RWPE2 (cell line): Measurements from ENCODE around the gene ADCY2.

ENCODE experiments used
- ATAC-seq: fragments of 200-7000 bp; cut with Tn5 transposase; 3 replicates; pipeline ENCODE4 v1.9.1; 2021; ENCODE audit warnings: low read depth
- DNase-seq: peaks from one replicate; pipeline ENCODE4 v3.0.0-alpha.2; 2020; ENCODE audit warnings: low spot score
- H3K27ac ChIP-seq: fragments of 450-650 bp; 2 replicates; pipeline ENCODE4 v1.5.1; 2017; ENCODE audit warnings: mild to moderate bottlenecking; ENCODE audit not compliant: poor library complexity, severe bottlenecking
- H3K27me3 ChIP-seq: fragments of 250-450 bp; sonication (Bioruptor Pico); 2 replicates; pipeline ENCODE4 v1.5.1; 2021; ENCODE audit warnings: mild to moderate bottlenecking, moderate library complexity; ENCODE audit not compliant: insufficient read depth, poor library complexity, severe bottlenecking
- H3K36me3 ChIP-seq: fragments of 250-450 bp; sonication (Bioruptor Pico); 2 replicates; pipeline ENCODE4 v1.5.1; 2020; ENCODE audit warnings: low read depth, mild to moderate bottlenecking, moderate library complexity
- H3K4me1 ChIP-seq: fragments of 250-450 bp; sonication (Bioruptor Pico); 2 replicates; pipeline ENCODE4 v1.5.1; 2021; ENCODE audit warnings: mild to moderate bottlenecking, moderate library complexity; ENCODE audit not compliant: insufficient read depth, poor library complexity, severe bottlenecking
- H3K4me3 ChIP-seq: fragments of 250-450 bp; sonication (Bioruptor Pico); 2 replicates; pipeline ENCODE4 v1.5.1; 2021; ENCODE audit warnings: mild to moderate bottlenecking, moderate library complexity; ENCODE audit not compliant: severe bottlenecking
- H3K9me3 ChIP-seq: fragments of 250-450 bp; sonication (Bioruptor Pico); 2 replicates; pipeline ENCODE4 v1.5.1; 2021; ENCODE audit warnings: mild to moderate bottlenecking, moderate library complexity; ENCODE audit not compliant: severe bottlenecking
- TF ChIP-seq, protein P1 (sequence below): fragments of 450-650 bp; IDR thresholded peaks from one replicate; pipeline ENCODE4 v1.5.1; 2017; ENCODE audit warnings: mild to moderate bottlenecking, moderate library complexity; ENCODE audit not compliant: poor library complexity, severe bottlenecking

ADCY2 gene

DNA sequence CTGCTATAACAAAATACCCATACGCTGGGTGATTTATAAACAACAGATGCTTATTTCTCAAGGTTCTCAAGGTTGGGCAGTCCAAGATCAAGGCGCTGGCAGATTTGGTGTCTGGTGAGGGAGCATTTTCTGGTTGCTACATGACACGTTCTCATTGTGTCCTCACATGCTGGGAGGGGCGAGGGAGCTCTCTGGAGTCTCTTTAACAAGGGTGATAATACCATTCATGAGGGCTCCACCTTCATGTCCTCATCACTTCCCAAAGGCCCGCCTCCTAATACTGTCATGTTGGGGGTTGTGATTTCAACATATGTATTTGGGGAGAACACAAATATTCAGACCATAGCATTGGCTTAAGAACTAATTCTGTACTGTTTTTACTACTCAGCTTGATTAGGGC is 450.4 kb downstream of the ADCY2 start:
- Histone ChIP-seq H3K4me1 (no peaks in the 10 kb centered on the region), H3K27me3 (peaks cover 20% of the 10 kb centered on the region), H3K27ac (no peak overlapping the region), H3K4me3 (no peak overlapping the region), H3K9me3 (no peaks in the 10 kb centered on the region), H3K36me3 (no peaks in the 10 kb centered on the region)
- DNase-seq (no peak), ATAC-seq (no peak)
- TF ChIP-seq, protein P1, sequence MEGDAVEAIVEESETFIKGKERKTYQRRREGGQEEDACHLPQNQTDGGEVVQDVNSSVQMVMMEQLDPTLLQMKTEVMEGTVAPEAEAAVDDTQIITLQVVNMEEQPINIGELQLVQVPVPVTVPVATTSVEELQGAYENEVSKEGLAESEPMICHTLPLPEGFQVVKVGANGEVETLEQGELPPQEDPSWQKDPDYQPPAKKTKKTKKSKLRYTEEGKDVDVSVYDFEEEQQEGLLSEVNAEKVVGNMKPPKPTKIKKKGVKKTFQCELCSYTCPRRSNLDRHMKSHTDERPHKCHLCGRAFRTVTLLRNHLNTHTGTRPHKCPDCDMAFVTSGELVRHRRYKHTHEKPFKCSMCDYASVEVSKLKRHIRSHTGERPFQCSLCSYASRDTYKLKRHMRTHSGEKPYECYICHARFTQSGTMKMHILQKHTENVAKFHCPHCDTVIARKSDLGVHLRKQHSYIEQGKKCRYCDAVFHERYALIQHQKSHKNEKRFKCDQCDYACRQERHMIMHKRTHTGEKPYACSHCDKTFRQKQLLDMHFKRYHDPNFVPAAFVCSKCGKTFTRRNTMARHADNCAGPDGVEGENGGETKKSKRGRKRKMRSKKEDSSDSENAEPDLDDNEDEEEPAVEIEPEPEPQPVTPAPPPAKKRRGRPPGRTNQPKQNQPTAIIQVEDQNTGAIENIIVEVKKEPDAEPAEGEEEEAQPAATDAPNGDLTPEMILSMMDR, result no peak

DNA sequence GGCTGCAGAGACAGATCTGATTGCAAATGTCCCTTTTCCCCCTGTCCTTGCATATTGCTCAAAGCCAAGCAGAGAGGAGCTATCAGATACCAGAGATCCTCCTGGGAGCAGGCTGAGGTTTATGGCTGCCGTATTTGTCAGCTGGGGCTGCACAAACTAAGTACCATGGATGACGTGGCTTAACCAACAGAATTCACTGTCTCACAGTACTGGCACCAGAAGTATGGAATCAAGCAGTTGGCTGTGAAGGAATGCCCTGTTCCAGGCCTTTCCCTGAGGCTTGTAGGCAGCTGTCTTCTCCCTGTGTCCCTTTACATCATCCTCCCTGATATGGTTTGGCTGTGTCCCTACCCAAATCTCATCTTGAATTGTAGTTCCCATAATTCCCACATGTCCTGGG is 452.4 kb downstream of the ADCY2 start:
- Histone ChIP-seq H3K4me1 (no peaks in the 10 kb centered on the region), H3K4me3 (no peak overlapping the region), H3K27ac (no peak overlapping the region), H3K27me3 (peaks cover 20% of the 10 kb centered on the region), H3K36me3 (no peaks in the 10 kb centered on the region), H3K9me3 (no peaks in the 10 kb centered on the region)
- ATAC-seq (no peak), DNase-seq (no peak)
- TF ChIP-seq, protein P1, result no peak

DNA sequence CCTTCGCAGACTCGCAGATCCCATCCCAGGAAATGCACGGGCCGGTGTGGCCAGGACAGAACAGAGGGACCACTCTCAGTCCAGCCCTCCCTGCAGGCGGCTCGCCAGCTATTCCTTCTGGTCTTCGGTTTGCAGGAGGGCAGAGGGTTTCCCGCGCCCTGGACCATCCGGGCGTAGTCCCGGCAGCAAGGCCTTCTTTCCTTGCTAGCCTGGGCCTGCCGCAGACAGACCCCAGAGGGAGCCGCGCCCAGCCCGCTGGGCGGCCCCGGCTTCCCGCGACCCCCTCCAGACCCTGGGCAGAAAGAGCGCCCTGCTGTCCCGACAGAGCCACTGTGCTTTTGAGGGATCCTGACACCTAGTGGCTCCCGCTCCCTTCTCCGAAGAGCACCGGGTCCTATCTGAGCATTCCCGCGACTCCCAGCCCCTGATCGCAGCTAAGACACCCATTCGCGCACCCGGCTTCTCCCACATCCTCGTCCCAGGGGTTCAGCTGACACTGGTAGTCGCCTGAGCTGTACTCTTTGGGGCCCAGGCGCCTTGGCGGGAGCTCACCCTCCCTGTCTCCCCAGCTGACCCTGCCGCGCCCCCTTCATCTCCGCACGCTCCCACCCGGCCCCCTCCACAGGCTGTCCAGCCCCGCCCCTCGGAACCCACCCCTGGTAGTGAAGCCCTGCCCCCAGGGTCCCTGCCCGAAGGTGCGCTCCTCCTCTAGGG is 453.9 kb downstream of the ADCY2 start:
- no peaks in the 10 kb centered on the region for H3K9me3 ChIP-seq
- H3K27ac ChIP-seq, result no peak overlapping the region
- H3K27me3 ChIP-seq, result peaks cover 20% of the 10 kb centered on the region
- H3K4me1 ChIP-seq, result no peaks in the 10 kb centered on the region
- TF ChIP-seq, protein P1, result peak; percentile 19
- no peaks in the 10 kb centered on the region for H3K36me3 ChIP-seq
- H3K4me3 ChIP-seq, result peak overlapping the region; percentile 13
- ATAC-seq (peak; percentile 63), DNase-seq (no peak)

DNA sequence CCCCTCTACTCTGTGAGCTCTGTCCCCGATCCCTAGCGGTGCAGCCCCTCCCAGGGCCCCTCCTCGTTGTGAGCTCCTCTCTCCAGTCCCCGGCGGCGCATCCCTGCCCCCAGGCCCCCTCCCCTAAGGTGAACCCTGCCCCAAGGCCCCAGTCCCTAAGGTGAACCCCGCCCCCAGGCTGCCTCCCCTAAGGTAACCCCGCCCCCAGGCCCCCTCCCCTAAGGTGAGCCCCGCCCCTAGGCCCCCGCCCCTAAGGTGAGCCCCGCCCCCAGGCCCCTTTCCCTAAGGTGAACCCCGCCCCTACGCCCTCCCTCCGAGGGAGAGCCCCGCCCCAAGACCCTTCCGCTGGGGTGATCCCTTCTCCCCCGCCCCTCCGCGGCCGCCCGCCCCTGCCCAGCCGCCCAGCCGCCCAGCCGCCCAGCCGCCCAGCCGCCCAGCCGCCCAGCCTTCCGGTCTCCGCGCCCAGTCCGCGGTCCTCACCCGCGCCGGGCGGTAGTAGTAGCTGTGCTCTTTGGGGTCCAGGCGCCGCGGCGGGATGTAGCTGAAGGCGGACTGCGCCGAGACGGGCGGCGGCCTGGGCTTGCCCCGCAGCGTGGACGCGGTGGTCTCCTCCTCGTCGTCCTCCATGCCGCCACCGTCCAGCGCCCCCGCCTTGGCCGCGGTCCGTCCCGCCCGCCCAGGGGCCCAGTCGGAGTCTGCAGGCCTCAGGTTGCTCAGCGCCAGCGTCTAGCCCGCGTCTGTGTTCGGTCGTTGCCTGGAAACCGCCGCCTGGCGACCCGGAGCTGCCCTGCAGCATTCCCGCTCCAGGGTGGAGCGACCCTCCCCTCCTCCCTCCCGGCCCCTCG is 454.7 kb downstream of the ADCY2 start, which contains the start of gene CFAP90:
CFAP90 (minus strand) TSS at position 739 of the 845 bp plus-strand sequence; CDS start at position 627, 112 bp downstream.
- no peaks in the 10 kb centered on the region for H3K9me3 ChIP-seq
- H3K27ac ChIP-seq, result no peak within 1 kb of the TSS
- no peaks in the 10 kb centered on the region for H3K4me1 ChIP-seq
- peaks cover 20% of the 10 kb centered on the region for H3K27me3 ChIP-seq
- H3K4me3 ChIP-seq, result peak within 1 kb of the TSS; percentile 41
- no peaks in the 10 kb centered on the region for H3K36me3 ChIP-seq
- DNase-seq (no peak), ATAC-seq (peak; percentile 73)
- TF ChIP-seq, protein P1, result no peak

DNA sequence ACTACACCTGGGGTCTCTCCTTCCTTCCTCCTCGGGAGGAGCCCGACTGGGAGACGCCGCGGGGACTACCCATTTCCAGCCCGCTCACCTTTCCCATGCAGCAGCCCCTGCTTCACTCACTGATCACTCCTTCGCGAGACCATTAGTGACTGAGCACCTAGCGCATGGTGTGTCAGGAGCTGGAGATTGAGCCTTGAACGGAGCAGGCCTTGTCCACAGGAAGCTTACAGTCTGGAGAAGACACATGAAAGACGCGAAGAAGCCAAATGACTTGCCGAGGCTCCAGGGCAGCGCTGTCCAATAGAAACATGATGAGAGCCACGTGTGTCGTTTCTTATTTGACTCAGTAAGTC is 455.3 kb downstream of the ADCY2 start:
- H3K4me3 ChIP-seq, result peak overlapping the region; percentile 41
- no peak overlapping the region for H3K27ac ChIP-seq
- TF ChIP-seq, protein P1, result no peak
- ATAC-seq, result no peak
- peaks cover 20% of the 10 kb centered on the region for H3K27me3 ChIP-seq
- H3K36me3 ChIP-seq, result no peaks in the 10 kb centered on the region
- no peaks in the 10 kb centered on the region for H3K4me1 ChIP-seq
- DNase-seq, result no peak
- no peaks in the 10 kb centered on the region for H3K9me3 ChIP-seq
